HG03354 (cell line): ENCODE results near the gene CLCF1.
A peak's percentile ranks its signal among the peaks of the same experiment; 100 is the strongest.
"Not testable (repeated sequence)": the region's sequence is repeated elsewhere in the genome, so short reads cannot be mapped to it uniquely, and the experiment has no call there.

Experiments
- ATAC-seq: cut with Tn5 transposase; IDR thresholded peaks from one replicate; pipeline ENCODE4 v1.9.1; 2021; ENCODE audit warnings: mild to moderate bottlenecking; ENCODE audit not compliant: unreplicated experiment, poor library complexity, severe bottlenecking

CLCF1 gene

DNA sequence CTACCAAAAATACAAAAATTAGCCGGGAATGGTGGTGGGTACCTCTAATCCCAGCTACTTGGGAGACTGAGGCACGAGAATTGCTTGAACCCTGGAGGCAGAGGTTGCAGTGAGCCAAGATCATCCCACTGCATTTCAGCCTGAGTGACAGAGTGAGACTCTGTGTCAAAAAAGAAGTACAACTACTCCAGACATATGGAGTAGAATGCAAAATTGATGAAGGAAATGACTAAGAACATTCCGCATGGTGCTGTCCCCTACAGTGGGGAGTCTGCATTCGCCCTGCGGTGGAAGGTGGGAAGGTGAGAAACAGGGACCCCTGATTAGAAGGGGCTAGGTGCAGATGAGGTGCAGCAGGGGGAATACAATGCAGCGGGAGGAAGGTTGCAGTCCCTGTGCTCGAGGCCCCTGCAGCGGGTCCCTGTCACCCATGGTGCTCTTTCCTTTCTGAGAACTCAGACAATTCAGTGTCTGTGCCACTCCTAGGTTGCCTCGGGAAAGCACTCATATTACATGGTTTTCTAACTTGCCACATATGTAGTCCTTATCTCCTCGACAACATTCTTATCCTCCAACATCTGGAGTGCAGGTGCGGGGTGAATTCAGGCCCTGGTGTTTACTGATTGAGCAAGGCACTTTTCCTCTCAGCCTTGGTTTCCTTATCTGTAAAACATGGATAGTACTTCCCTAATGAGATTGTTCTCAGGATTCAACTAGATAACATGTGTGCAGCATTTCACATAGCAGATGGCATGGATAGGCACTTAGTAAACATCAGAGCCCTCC lies 25.2 kb downstream of the CLCF1 start:
- no peak for ATAC-seq

GRCh38 chr11:67345920-67346819 lies 27.2 kb downstream of the CLCF1 start:
- ATAC-seq, result no peak

DNA sequence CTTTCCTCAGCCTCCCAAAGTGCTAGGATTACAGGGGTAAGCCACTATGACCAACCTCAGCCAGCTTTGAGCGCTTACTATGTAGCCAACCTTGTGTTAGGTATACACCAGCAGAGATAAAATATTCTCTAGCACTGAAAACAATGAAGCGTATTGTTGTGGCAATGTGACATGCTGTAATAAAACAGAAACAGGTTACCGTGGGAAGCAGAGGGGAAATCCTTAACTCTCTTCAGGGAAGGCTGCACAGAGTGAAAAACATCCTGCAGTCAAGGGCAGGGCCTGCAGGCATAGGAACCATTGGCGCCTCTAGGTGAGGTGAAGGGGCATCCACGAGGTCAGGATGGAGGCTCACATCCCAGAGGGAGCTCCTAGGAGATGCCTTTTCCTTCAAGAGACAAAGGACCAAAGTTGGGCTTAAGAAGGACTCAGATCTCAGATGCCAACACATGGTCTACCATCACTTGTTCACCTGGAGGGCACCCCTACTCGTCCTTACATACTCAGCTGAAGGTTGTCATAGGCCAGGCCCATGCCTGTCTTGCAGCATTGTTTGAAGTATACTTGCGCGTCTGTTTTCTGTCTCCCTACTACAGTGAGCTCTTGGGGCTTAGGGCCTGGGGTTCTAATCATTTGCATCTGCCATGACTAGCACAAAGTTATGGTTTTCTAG lies 28.0 kb downstream of the CLCF1 start:
- no peak for ATAC-seq

DNA sequence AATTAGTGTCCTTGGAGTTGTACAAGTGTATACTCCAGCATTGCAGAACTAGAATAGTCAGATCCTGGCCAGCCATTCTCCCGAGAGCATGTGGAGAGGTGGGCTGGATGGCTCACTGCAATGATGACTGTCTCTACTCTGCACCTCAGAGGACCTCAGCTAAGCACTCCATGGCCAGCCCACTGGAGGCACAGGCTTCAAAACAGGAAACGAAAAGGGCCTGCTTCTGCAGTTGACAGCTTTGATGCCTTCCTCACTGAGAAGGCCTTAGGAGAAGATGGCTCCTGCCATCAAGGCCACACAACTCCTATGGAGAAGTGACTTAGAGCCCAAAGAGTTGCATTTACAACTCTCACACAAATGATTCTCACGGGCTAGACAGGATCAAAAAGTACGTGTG lies 29.1 kb downstream of the CLCF1 start:
- ATAC-seq, result no peak

GRCh38 chr11:67337257-67337656 lies 36.1 kb downstream of the CLCF1 start:
- no peak for ATAC-seq

- no peak for ATAC-seq
Observed at GRCh38 chr11:67332081-67332691, 41.2 kb downstream of the CLCF1 start.

DNA sequence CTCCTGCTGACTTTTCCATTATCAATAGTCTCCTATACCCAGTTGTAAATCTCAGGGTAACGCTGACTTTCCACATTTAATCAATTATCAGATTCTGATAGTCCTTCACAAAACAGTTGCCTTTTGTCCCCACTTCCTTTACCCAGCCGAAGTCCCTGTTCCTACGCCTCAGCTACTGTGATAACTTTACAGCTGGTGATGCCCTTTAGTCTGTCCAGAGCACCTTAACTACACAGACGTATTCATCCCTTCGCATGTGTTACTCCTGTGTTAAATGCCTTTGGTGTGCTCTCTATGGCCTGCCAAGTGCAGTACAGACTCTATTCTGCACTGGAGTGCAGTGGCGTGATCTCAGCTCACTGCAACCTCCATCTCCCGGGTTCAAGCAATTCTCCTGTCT lies 49.9 kb downstream of the CLCF1 start:
- ATAC-seq, result no peak

DNA sequence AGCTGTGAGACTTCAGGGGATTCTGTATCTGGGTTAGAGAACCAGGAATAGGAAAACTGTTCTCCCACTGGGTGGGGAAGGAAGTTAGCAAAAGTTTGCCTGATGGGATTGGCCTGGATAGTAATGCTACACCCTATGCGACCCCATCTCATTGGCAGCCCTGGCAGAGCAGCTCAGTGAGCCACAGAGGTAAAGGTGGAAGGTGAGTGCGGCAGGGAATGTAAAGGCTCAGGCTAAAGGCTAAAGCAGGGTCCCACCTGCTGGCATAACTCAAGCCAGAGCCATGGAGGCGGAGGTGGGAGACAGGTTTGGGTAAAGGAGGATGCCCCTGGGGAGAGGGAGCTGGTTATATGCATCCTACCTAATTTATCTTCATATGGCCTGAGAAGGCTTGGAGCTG lies 51.3 kb downstream of the CLCF1 start:
- ATAC-seq, result no peak

DNA sequence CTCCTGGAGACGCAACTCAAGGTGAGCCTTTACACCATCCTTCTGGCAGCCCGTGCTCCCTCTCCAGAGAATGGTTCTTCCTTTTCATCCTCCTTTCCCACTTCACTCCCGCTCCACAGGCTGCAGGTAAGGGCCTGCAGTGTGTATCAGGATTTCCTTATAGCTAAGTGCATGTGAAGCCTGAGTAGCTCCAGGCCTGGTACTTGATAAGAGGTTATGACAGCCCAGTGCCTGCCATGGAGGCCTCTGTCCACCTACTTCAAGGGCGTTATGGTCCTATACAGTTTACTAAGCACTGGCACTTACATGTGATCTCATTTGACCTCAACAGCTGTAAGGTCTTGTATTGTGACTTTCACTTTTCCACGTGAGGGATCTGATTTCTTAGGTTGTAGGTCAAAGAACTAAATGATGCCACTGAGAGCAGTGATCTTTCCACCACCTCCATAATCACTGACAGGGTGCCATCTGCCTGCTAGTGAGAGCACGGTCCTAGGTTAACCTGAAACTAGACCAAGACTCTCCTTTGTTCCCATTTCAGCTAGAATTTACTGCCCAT lies 52.0 kb downstream of the CLCF1 start:
- no peak for ATAC-seq

DNA sequence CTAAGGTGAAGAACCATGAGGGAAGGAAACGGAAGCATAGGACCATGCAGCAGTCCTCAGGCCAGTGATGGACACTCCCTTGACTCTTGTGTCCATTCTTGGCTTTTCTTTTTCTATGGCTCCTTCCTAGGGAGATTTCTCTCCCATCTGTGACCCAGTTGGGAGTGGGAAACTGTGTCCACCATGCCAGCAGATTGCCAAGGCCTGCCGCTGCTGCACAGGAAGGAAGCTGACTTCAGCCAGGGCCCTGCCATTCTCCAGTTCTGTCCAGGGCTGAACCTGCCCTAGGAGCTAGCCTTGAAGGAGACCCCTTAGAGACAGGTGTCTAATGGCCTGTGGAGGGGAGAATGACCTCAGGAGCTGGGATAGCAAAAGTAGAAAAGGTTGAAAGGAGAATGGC lies 52.7 kb downstream of the CLCF1 start:
- ATAC-seq, result no peak

GRCh38 chr11:67320011-67320410 lies 53.4 kb downstream of the CLCF1 start:
- ATAC-seq, result no peak

DNA sequence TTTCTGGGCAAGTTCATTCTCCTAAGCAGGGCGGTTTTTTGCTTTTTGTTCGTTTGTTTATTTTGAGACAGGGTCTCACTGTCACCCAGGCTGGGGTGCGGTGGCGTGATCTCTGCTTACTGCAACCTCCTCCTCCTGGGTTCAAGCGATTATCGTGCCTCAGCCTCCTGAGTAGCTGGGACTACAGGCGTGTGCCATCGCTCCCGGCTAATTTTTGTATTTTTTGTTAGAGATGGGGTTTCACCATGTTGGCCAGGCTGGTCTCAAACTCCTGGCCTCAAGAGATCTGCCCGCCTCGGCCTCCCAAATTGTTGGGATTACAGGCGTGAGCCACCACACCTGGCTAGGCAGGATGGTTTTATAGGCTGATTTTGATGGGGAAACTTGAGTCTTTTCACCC lies 54.5 kb downstream of the CLCF1 start:
- ATAC-seq, result not testable (repeated sequence)

DNA sequence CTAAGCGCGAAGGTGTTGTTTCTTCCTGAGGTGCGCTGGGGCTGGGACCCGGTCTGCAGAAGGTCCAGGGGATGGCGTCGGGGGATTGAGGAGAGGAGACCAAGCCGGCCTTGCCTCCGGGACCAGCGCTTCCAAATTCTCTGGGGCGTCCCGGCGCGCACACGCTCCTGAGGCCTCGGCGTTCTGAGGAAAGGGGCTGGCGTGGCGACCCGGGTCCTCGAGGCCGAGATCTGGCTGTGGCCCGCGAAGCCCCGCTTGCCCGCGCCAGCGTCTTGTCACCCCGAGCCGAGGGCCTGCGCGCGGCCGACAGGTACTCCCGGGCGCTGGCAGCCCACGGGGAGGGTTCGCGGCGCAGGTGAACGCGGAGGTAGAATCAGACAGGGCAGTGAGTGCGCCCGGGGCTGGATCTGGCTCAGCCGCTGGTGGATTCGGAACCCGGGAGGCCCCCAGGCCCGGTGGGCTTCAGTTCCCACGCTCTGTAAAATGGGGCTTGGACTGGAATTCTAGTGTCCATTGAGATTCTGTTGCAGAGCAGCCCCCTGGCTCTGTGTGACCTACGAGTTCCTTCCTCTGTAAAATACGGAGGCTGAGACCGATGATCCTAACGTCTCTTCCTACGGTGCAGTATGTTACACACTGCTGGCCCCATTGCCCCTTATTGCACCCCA lies 55.4 kb downstream of the CLCF1 start:
- ATAC-seq, result peak; percentile 2

GRCh38 chr11:67317205-67317887 lies 56.1 kb downstream of the CLCF1 start:
- peak; percentile 80 for ATAC-seq

- no peak for ATAC-seq
Observed at GRCh38 chr11:67316882-67317204, 56.6 kb downstream of the CLCF1 start.

DNA sequence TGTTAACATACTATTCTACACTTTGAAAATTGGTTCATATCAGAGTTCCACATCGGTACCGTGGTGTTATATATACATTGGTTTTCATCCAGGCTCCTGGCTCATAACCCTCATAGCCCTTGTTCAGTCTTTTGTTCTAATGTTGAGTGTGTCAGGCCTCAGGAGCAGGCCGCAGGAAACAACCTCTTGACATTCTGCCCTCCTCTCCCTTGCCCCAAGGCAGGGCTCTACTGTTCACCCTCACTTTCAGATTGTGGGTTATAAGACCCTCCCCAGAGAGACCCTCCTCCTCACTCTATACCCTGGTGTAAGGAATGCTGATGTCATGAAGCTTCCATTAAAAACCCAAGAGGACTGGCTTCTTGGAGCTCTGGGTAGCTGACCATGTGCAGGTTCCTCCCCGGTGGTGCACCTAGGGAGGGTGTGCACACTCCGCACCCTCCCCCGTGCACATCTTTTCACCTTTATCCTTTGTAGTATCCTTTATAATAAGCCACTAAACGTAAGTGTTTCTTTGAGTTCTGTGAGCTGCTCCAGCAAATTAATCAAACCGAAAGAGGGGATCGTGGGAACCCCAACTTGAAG lies 58.0 kb downstream of the CLCF1 start:
- no peak for ATAC-seq

GRCh38 chr11:67314218-67314617 lies 59.2 kb downstream of the CLCF1 start:
- no peak for ATAC-seq
